Fibroblast of pulmonary artery (primary cell): ENCODE data around the gene TUBGCP6.
"Not testable (repeated sequence)": the region's sequence is repeated elsewhere in the genome, so short reads cannot be mapped to it uniquely, and the experiment has no call there.

ENCODE experiments used
- DNase-seq: peaks from one replicate; pipeline ENCODE4 v3.0.0-alpha.2; 2010; ENCODE audit warnings: low read depth
- H3K4me3 ChIP-seq: replicated peaks from 2 replicates; pipeline ENCODE4 v1.5.1; 2011; ENCODE audit warnings: low read depth, mild to moderate bottlenecking, control low read depth, low read length, moderate library complexity
- CTCF ChIP-seq: IDR thresholded peaks from 2 replicates; pipeline ENCODE4 v1.5.1; 2011; ENCODE audit warnings: mild to moderate bottlenecking, control low read depth, low read length, inconsistent platforms; ENCODE audit errors: missing control alignments

Gene TUBGCP6

DNA sequence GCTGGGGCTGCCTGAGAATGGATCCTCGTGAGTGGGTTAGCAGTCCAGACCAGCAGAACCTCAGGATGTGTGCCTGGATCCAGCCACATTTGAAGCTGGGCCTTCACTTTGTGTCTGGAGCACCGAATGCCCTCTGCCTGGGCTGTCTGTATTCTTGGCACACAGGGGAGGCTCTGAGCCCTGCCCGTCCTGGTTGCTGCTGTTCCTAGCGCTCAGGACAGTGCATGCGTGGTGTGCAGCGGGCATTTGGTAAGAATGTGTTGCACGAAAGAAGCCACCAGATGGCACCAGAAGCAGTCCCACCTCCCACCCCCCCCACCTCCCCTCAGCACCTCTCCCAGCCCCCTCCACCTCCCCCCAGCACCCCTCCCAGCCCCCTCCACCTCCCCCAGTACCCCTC lies 29.5 kb upstream of the TUBGCP6 start:
- DNase-seq, result peak; percentile 67
- no peak overlapping the region for H3K4me3 ChIP-seq

GRCh38 chr22:50273781-50274180 lies 29.0 kb upstream of the TUBGCP6 start:
- H3K4me3 ChIP-seq, DNase-seq: not testable (repeated sequence)

More for the DNA sequence above, 29.5 kb upstream of the TUBGCP6 start:
- TF ChIP-seq CTCF, result peak; percentile 28

- not testable (repeated sequence) for DNase-seq, H3K4me3 ChIP-seq
Observed at GRCh38 chr22:50273352-50273751, 28.5 kb upstream of the TUBGCP6 start.

DNA sequence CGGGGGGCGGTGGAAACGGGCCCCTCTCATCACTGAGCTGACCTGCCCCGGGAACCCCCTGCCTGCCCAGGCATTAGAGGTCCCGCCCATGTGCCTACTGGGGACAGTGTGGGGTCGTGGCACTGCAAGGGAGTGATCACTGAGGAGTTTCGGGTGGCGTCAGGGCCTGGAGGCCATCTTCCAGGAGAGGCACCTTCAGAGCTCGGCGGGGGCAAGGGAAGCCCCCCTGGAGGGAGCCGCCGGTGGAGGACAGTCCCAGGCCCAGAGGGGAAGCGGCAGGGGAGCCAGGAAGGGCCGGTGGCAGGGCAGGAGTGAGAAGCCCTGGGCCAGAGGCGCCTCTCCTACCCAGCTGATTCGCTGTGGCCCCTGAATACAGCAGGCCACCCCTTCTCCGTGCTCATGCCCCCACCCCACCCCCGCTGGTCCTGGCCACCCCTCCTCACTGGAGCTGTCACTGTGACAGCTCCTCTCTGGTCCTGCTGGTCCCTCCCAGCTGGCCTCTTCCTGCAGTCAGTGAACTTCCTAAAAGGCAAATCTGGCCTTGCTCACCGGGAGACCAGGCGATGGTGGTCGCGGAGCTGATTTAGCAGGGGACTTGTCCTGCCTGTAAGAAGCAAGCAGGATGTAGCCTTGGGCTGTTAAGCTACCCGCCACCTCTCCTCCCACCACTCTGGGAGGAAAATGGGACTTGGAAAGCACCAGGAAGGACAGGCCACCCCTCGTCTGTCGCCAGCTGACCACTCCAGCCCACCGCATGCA lies 27.4 kb upstream of the TUBGCP6 start:
- H3K4me3 ChIP-seq, result no peak overlapping the region
- DNase-seq, result peak; percentile 17

DNA sequence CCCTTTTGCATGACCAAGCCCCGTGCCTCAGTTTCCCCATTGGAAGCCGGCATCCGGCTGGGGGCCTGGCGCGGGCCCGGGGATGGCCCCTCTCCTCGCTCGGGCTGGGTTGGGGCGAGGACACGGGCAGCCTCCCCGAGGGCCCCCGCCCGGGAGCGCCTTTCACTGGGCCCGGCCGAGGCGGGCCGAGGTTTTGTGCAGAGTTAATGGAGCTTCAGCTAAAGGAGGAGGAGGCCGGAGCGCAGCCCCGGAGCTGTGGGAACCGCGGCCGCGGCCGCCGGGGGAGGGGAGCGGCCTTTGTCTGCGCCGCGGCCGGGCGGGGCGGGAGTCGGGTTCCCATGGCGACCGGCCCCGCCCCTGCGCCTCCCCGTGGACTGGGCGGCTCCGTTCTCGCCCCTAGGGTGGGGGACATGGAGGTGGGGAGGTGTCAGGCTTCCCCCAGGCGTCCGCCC lies 26.7 kb upstream of the TUBGCP6 start:
- TF ChIP-seq CTCF, result no peak
- peak overlapping the region; percentile 57 for H3K4me3 ChIP-seq
- DNase-seq, result peak; percentile 59

More for the DNA sequence above, 27.4 kb upstream of the TUBGCP6 start:
- TF ChIP-seq CTCF, result no peak

DNA sequence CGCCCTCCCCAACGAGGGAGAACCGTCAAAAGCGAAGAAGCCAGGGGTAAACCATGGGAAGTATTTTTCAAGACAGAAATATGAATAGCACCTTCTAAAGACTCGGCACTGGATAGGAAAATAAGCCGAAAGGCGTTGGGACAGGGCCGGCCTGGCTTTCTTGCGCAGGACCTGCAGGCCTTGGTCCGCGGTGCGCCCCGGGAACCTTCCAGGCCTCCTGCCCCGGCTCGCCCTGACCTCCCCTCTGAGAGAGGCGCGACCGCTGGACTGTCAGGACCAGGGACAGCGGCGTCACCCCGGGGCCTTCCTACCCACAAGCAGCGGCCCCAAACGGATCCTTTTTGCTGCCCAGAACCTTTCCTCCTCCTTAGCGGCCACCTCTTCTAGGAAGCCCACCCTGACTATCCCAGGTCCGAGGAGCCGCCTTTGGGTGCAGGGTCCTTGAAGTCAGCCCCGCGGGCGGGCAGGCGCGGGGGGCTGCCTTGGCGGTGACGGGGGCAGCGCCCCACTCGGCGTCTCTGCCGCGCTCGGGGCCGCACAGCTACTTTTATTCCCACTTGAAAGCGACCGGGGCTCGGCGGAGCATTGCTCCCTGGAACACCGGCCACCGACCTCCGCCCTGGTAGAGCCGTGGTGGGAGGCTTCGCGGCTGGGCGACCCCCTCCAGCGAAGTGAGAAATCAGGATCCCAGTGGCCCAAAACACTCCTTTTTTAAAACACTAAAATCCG lies 26.0 kb upstream of the TUBGCP6 start:
- TF ChIP-seq CTCF, result no peak
- peak; percentile 71 for DNase-seq
- H3K4me3 ChIP-seq, result peak overlapping the region; percentile 57

GRCh38 chr22:50269970-50270665 lies 25.3 kb upstream of the TUBGCP6 start, which contains the start of gene MAPK11:
Gene MAPK11, minus strand, starts transcription at chr22:50270380. Its CDS starts 88 bp downstream, at chr22:50270292.
- H3K4me3 ChIP-seq, result peak within 1 kb of the TSS; percentile 57
- TF ChIP-seq CTCF, result no peak
- DNase-seq, result peak; percentile 45
